Lower leg skin (tissue), 4 donors: ENCODE measurements around the gene CDRT4. TPM values are rescaled to one million over a fixed set of nuclear protein-coding genes. Genes with fewer than 3 reads are reported as not detected.

Experiments
- DNase-seq, 2 donors: peaks; one replicate each; pipeline ENCODE4 v3.0.0-alpha.2; 2019; ENCODE audit warnings: low spot score in 2 of 2
- H3K4me3 ChIP-seq: fragments of 200-600 bp; sonication (generic); 2 replicates; pipeline ENCODE4 v1.5.1; 2017; ENCODE audit warnings: mild to moderate bottlenecking, low read depth; ENCODE audit not compliant: poor library complexity, severe bottlenecking
- POLR2A ChIP-seq, 2 donors: fragments of 450-650 bp; IDR thresholded peaks; one replicate each; pipeline ENCODE4 v1.6.1; 2016 to 2017; ENCODE audit warnings: antibody characterized with exemption in 2 of 2, mild to moderate bottlenecking in 1 of 2, moderate library complexity in 1 of 2
- WGBS, 2 donors: methylation state at CpG; one replicate each; pipeline ENCODE4 v1.1.5; 2018; 5-methylcytosine and 5-hydroxymethylcytosine counted together
- intact Hi-C: fragments of 100-400 bp; cut with DNase I; formaldehyde crosslinking; loops from one replicate; pipeline ENCODE4 v1.15.0; 2023; ENCODE audit warnings: low total_unique reads
- total RNA-seq, 4 donors: library from RNA; depleted of rRNA; stranded (reverse); fragments of >200 nt; gene quantifications; one replicate each; pipeline ENCODE4 v1.1.0, GENCODE V29; 2016
- TF ChIP-seq, protein P1 (sequence below), 3 donors: fragments of 450-650 bp; IDR thresholded peaks; one replicate each; pipeline ENCODE4 v1.5.1; 2016; ENCODE audit warnings: antibody characterized with exemption in 3 of 3, mild to moderate bottlenecking in 3 of 3, moderate library complexity in 2 of 3

The CDRT4 gene
- total RNA-seq, 4 donors from 2014 or later, result 0.52 to 4.0 (median 3.8) TPM; not detected in 1

GRCh38 chr17:15469260-15469659 is 1.8 kb upstream of the CDRT4 start:
- no peak for DNase-seq
- intact Hi-C loops, result no loop called here
- 85 to 93% methylated on average over 7 of the region's 7 CpGs for WGBS, 2 donors
- TF ChIP-seq, protein P1, sequence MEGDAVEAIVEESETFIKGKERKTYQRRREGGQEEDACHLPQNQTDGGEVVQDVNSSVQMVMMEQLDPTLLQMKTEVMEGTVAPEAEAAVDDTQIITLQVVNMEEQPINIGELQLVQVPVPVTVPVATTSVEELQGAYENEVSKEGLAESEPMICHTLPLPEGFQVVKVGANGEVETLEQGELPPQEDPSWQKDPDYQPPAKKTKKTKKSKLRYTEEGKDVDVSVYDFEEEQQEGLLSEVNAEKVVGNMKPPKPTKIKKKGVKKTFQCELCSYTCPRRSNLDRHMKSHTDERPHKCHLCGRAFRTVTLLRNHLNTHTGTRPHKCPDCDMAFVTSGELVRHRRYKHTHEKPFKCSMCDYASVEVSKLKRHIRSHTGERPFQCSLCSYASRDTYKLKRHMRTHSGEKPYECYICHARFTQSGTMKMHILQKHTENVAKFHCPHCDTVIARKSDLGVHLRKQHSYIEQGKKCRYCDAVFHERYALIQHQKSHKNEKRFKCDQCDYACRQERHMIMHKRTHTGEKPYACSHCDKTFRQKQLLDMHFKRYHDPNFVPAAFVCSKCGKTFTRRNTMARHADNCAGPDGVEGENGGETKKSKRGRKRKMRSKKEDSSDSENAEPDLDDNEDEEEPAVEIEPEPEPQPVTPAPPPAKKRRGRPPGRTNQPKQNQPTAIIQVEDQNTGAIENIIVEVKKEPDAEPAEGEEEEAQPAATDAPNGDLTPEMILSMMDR (IDR thresholded peaks at IDR 0.05), result no peak
- no peak for TF ChIP-seq POLR2A (IDR thresholded peaks at IDR 0.05)
- no peak overlapping the region for H3K4me3 ChIP-seq

DNA sequence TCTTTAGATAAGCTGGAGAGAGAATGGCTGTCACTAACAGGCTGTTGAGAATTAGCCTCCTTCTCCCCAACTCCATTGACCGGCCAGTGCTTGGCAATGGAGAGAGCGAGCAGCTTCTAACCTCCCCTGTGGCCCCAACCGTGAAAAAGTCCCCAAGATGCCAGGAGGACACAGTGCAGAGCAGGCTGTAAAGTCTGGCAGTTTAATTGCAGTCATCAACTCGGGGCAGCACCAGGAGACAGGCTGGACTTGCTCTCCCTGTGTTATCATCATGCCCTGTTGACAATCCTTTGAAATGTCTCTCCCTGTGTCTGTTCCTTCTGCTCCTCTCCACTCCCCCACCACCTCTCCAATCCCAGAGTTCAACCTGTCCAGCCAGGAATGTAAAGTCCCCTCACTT is 705 bp upstream of the CDRT4 start:
- DNase-seq, result no peak
- TF ChIP-seq, protein P1 (IDR thresholded peaks at IDR 0.05), result no peak
- no peak for TF ChIP-seq POLR2A (IDR thresholded peaks at IDR 0.05)
- intact Hi-C loops, result no loop called here
- H3K4me3 ChIP-seq, result no peak overlapping the region
- 47 to 55% methylated on average over 4 of the region's 4 CpGs for WGBS, 2 donors

GRCh38 chr17:15466131-15466530 is 1.3 kb downstream of the CDRT4 start:
- DNase-seq, result no peak

GRCh38 chr17:15465045-15465701 is 2.2 kb downstream of the CDRT4 start:
- WGBS, 2 donors, result 90 to 95% methylated on average over 2 of the region's 2 CpGs
- TF ChIP-seq, protein P1 (IDR thresholded peaks at IDR 0.05), result no peak
- TF ChIP-seq POLR2A (IDR thresholded peaks at IDR 0.05), result no peak
- no peak overlapping the region for H3K4me3 ChIP-seq
- intact Hi-C loops, result no loop called here
- DNase-seq, result no peak

More at GRCh38 chr17:15466131-15466530, 1.3 kb downstream of the CDRT4 start:
- H3K4me3 ChIP-seq, result no peak overlapping the region
- intact Hi-C loops, result no loop called here
- 78 to 84% methylated on average over 6 of the region's 6 CpGs for WGBS, 2 donors
- no peak for TF ChIP-seq POLR2A (IDR thresholded peaks at IDR 0.05)
- TF ChIP-seq, protein P1 (IDR thresholded peaks at IDR 0.05), result no peak

DNA sequence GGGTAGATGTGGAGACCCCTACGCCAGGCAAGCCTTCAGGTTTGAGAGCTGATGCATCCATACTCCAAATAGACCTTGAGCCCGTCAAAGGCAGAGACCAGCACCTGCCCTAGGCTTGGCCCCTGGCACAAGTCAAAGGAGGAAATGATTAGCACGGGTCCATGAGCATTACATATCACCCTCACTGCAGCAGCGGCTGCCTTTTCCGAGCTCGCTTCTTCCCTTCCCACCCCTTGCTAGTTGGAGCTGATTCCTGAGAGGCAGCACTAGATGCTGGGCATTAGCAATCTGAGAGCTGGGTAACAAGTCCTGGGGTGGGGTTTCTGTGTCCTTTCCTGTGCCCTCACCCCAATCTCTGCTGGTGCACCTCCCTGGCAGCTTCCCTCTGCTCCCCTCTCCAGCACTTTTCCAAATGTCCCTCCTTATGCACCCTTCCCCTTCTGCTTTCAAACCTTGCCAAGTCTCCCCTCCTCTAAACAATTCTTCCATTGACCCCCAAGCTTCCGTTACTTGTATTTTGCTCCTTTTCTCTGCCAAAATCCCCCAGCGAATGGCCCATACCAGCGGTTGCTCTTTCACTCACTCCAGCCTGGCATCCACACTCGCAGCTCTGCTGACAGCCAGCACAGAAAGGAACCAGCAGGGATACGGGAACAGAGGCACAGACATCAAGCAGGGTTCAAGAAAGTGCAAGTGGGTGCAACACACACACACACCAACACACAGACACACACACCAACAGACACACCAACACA is 3.0 kb downstream of the CDRT4 start:
- no peak for DNase-seq
- WGBS, 2 donors, result 49 to 56% methylated on average over 11 of the region's 11 CpGs
- TF ChIP-seq, protein P1 (IDR thresholded peaks at IDR 0.05), result no peak
- H3K4me3 ChIP-seq, result no peak overlapping the region
- intact Hi-C loops, result no loop called here
